ENCODE results near the gene PIK3R2.

GRCh38 chr19:18198374-18198773 is 45.4 kb downstream of the PIK3R2 start:
- no peak for TF ChIP-seq ZNF384 (IDR thresholded peaks at IDR 0.05)
- no peak for TF ChIP-seq SP1 (IDR thresholded peaks at IDR 0.05)
- no peak for TF ChIP-seq HDGF (IDR thresholded peaks at IDR 0.05; ENCODE audit: borderline replicate concordance)
- TF ChIP-seq, protein P1, sequence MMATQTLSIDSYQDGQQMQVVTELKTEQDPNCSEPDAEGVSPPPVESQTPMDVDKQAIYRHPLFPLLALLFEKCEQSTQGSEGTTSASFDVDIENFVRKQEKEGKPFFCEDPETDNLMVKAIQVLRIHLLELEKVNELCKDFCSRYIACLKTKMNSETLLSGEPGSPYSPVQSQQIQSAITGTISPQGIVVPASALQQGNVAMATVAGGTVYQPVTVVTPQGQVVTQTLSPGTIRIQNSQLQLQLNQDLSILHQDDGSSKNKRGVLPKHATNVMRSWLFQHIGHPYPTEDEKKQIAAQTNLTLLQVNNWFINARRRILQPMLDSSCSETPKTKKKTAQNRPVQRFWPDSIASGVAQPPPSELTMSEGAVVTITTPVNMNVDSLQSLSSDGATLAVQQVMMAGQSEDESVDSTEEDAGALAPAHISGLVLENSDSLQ (IDR thresholded peaks at IDR 0.05): no peak
- TF ChIP-seq ELF4 (IDR thresholded peaks at IDR 0.05): no peak
- TF ChIP-seq TARDBP (IDR thresholded peaks at IDR 0.05): no peak
- no peak for TF ChIP-seq FOXK2 (IDR thresholded peaks at IDR 0.05)
